ENCODE measurements around the gene FLRT3.

GRCh38 chr20:14360416-14360815, 23.0 kb upstream of the FLRT3 start:
- TF ChIP-seq JUND (IDR thresholded peaks at IDR 0.05): no peak
- TF ChIP-seq REST (IDR thresholded peaks at IDR 0.05): no peak
- no peak for TF ChIP-seq GABPA (IDR thresholded peaks at IDR 0.05 in 1 of 2, conservative IDR thresholded peaks at IDR 0.05 in 1 of 2)

Measured in liver (tissue), 2 donors.